Sigmoid colon (tissue), 4 donors: Measurements from ENCODE around the gene ZSWIM6.

Experiments
- CTCF ChIP-seq, 4 experiments: fragments of 450-650 bp in 3 of 4; fragments of 200-600 bp in 1 of 4; IDR thresholded peaks; one replicate each; pipeline ENCODE4 v1.5.1; 2016 to 2019; ENCODE audit warnings: antibody characterized with exemption in 4 of 4, mild to moderate bottlenecking in 3 of 4, moderate library complexity in 2 of 4
- POLR2A ChIP-seq, 2 donors: fragments of 450-650 bp; IDR thresholded peaks; one replicate each; pipeline ENCODE4 v1.6.1; 2016; ENCODE audit warnings: antibody characterized with exemption in 2 of 2, mild to moderate bottlenecking in 2 of 2, moderate library complexity in 2 of 2
- POLR2AphosphoS5 ChIP-seq, 4 donors: sonication (generic); formaldehyde crosslinking; IDR thresholded peaks; one replicate each; pipeline ENCODE4 v1.6.1; 2017; ENCODE audit warnings: antibody characterized with exemption in 4 of 4

- TF ChIP-seq CTCF (IDR thresholded peaks at IDR 0.05) (no peak), POLR2AphosphoS5 (IDR thresholded peaks at IDR 0.05) (peak; percentile 11 to 76 (median 26)), POLR2A (IDR thresholded peaks at IDR 0.05) (peak; percentile 13 to 15)
Measured at GRCh38 chr5:61330341-61330844, 1.7 kb upstream of the ZSWIM6 start.
